A549 treated with DMSO at 1 μM for 4 hours (cell line): Measurements from ENCODE around the gene ZNF763. TPM values are rescaled to one million over a fixed set of nuclear protein-coding genes. Genes with fewer than 3 reads are reported as not detected.

Source experiments
- total RNA-seq: library from RNA; stranded (reverse); fragments of 200-300 nt; extraction: Qiagen RNA extraction; gene quantifications from 5 replicates; pipeline ENCODE4 v1.2.3, GENCODE V29; 2022; ENCODE audit warnings: low read depth

The ZNF763 gene
- not detected in 5 replicates for total RNA-seq

DNA sequence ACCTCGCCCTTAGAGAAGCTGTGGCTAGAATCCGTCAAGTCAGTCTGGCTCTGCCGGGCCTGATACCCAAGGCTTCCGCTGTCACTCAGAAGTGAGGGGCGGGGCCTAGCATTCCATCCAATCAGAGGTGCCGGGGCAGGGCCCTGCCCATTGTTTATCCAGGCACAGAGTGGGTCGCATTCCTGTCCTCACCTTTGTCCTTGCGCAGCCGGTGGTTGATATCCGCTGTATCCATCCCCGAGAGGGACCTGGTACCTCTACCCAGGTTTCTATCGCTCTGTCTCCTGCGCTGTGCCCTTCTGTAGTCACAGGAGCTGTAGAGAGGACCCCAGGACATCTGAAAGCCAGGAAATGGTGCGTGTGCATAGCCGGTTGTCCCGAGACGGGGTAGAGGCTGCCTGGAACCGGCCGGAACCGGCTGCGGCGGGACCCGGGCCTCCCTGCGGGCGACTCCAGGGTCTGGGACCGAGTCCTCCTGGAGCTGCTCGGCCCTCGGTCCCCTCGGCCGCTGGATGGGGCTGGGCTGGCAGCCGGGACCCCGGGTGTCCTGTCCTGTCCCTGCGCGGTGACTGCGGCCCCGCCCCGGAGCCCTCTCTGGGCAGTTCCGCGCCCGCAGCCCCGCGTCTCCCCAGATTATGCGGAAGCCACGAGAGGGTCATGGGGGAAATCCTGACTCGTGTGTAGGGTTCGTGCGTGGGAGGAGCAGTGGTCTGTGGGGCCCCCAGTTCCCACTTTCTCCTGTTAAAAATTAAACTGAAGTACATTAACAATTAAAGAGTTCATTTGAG, at the start of gene ZNF763:
Gene ZNF763, plus strand, starts transcription at position 183 of the 788 bp plus-strand sequence. Its CDS starts 169 bp downstream, at position 352.

DNA sequence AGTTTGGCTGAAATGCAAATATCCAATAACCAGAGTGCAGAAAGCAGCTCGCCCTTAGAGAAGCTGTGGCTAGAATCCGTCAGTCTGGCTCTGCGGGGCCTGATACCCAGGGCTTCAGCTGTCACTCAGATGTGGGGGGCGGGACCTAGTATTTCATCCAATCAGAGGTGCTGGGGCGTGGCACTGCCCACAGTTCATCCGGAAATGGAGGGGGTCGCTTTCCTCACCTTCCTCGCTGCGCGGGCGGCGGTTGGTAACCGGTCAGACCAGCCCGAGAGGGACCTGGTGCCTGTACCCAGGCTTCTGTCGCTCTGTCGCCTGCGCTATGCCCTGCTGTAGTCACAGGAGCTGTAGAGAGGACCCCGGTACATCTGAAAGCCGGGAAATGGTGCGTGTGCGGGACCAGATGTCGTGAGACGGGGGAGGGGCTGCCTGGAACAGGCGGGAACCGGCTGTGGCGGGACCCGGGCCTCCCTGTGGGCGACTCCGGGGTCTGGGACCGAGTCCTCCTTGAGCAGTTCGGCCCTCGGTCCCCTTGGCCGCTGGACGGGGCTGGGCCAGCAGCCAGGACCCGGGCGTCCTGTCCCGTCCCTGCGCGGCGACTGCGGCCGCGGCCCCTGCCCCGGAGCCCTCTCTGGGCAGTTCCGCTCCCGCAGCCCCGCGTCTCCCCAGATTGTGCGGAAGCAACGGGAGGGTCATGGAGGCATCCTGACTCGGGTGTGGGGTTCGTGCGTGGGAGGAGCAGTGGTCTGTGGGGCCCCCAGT, 39.8 kb upstream of the ZNF763 start, which contains the start of gene ZNF700:
Gene ZNF700, plus strand, starts transcription at position 222 of the 765 bp plus-strand sequence. Its CDS starts 104 bp downstream, at position 326.

Other genes with a start within 250 kb of the ZNF763 start
- gene ZNF823, start 226.1 kb upstream of the ZNF763 start, total RNA-seq, result 2.6 to 3.3 TPM (median 3.0 TPM) in 5 replicates
- not detected in 5 replicates for gene ZNF441, start 198.0 kb upstream of the ZNF763 start, total RNA-seq
- not detected in 5 replicates for gene ZNF491, start 166.5 kb upstream of the ZNF763 start, total RNA-seq
- gene ZNF440, start 150.8 kb upstream of the ZNF763 start, total RNA-seq, result 0.04 to 0.14 TPM (median 0.11 TPM) in 5 replicates
- not detected in 5 replicates for gene ZNF439, start 116.3 kb upstream of the ZNF763 start, total RNA-seq
- not detected in 5 replicates for gene ZNF69, start 77.3 kb upstream of the ZNF763 start, total RNA-seq
- gene ZNF700, start 39.9 kb upstream of the ZNF763 start, total RNA-seq, result 0.19 to 0.33 TPM (median 0.30 TPM) in 5 replicates
- gene ZNF433, start 70.6 kb downstream of the ZNF763 start, total RNA-seq, result not detected in 5 replicates
- not detected in 5 replicates for gene ZNF878, start 87.9 kb downstream of the ZNF763 start, total RNA-seq
- gene ZNF844, start 99.7 kb downstream of the ZNF763 start, total RNA-seq, result not detected in 5 replicates
- 0.11 to 0.35 TPM in 2 of 5 replicates, not detected in the others for gene ZNF20, start 175.3 kb downstream of the ZNF763 start, total RNA-seq
- not detected in 5 replicates for gene ZNF625, start 191.7 kb downstream of the ZNF763 start, total RNA-seq
- gene ZNF136, start 198.1 kb downstream of the ZNF763 start, total RNA-seq, result 1.3 to 3.8 TPM (median 1.7 TPM) in 5 replicates